HG02588 (cell line): ENCODE results near the gene IFNGR2.
"Not testable (repeated sequence)": the region's sequence is repeated elsewhere in the genome, so short reads cannot be mapped to it uniquely, and the experiment has no call there.

Source experiments
- ATAC-seq: cut with Tn5 transposase; IDR thresholded peaks from one replicate; pipeline ENCODE4 v1.9.1; 2021; ENCODE audit warnings: mild to moderate bottlenecking, moderate library complexity; ENCODE audit not compliant: unreplicated experiment

The IFNGR2 gene

GRCh38 chr21:33398361-33398760 lies 4.9 kb upstream of the IFNGR2 start:
- ATAC-seq: no peak

- ATAC-seq: no peak
Measured at GRCh38 chr21:33401630-33401992, 1.6 kb upstream of the IFNGR2 start.

- no peak for ATAC-seq
Measured at GRCh38 chr21:33402001-33402979, 923 bp upstream of the IFNGR2 start.

- peak; percentile 12 for ATAC-seq
Measured at GRCh38 chr21:33403786-33404585, 773 bp downstream of the IFNGR2 start.

GRCh38 chr21:33406493-33406892 lies 3.3 kb downstream of the IFNGR2 start:
- no peak for ATAC-seq

- ATAC-seq: no peak
Measured at GRCh38 chr21:33411949-33412430, 8.8 kb downstream of the IFNGR2 start.

- ATAC-seq: not testable (repeated sequence)
Measured at GRCh38 chr21:33412439-33412831, 9.2 kb downstream of the IFNGR2 start.

- no peak for ATAC-seq
Measured at GRCh38 chr21:33412832-33413519, 9.8 kb downstream of the IFNGR2 start.

- ATAC-seq: no peak
Measured at GRCh38 chr21:33414068-33414467, 10.9 kb downstream of the IFNGR2 start.

- no peak for ATAC-seq
Measured at GRCh38 chr21:33414926-33415325, 11.7 kb downstream of the IFNGR2 start.

- ATAC-seq: no peak
Measured at GRCh38 chr21:33418691-33419090, 15.5 kb downstream of the IFNGR2 start.

GRCh38 chr21:33419538-33420123 lies 16.4 kb downstream of the IFNGR2 start:
- no peak for ATAC-seq

GRCh38 chr21:33421713-33422393 lies 18.6 kb downstream of the IFNGR2 start:
- no peak for ATAC-seq

- no peak for ATAC-seq
Measured at GRCh38 chr21:33424214-33424613, 21.0 kb downstream of the IFNGR2 start.

- ATAC-seq: no peak
Measured at GRCh38 chr21:33425825-33426224, 22.6 kb downstream of the IFNGR2 start.

- ATAC-seq: no peak
Measured at GRCh38 chr21:33427051-33427450, 23.8 kb downstream of the IFNGR2 start.

GRCh38 chr21:33428669-33429068 lies 25.5 kb downstream of the IFNGR2 start:
- ATAC-seq: no peak

- ATAC-seq: no peak
Measured at GRCh38 chr21:33430858-33431257, 27.6 kb downstream of the IFNGR2 start.

- ATAC-seq: no peak
Measured at GRCh38 chr21:33432496-33432895, 29.3 kb downstream of the IFNGR2 start.

GRCh38 chr21:33433001-33433400 lies 29.8 kb downstream of the IFNGR2 start:
- ATAC-seq: no peak
